ENCODE results near the gene HMGN1. TPM values are rescaled to one million over a fixed set of nuclear protein-coding genes. Genes with fewer than 3 reads are reported as not detected.

HMGN1 gene
- polyA plus RNA-seq, 1 donor (not counting 4 experiments of a cell fraction or from before 2014, with no cell fraction given) = 245 TPM

GRCh38 chr21:39379986-39380891, 31.4 kb upstream of the HMGN1 start:
- Histone ChIP-seq H3K36me3 (ENCODE audit: control insufficient read depth in 2 of 2, extremely low read depth in 1 of 2, insufficient read depth in 2 of 2, low read length in 2 of 2) (no peaks in the 10 kb centered on the region), H4K20me1 (ENCODE audit: control insufficient read depth, extremely low read depth, insufficient read depth, low read length) (no peaks in the 10 kb centered on the region), H3K27ac (ENCODE audit: control insufficient read depth, insufficient read depth, low read length) (peak overlapping the region; percentile 85), H3K4me2 (ENCODE audit: control insufficient read depth, extremely low read depth, insufficient read depth, low read depth, low read length) (peak overlapping the region; percentile 93), H3K9me3 (ENCODE audit: control insufficient read depth, low read depth, low read length) (no peaks in the 10 kb centered on the region), H3K4me1 (ENCODE audit: control insufficient read depth, extremely low read depth, insufficient read depth, low read length) (peaks cover 19% of the 10 kb centered on the region), H3K27me3 (ENCODE audit: control insufficient read depth, extremely low read depth, insufficient read depth, low read length) (no peaks in the 10 kb centered on the region), H3K9me1 (ENCODE audit: control insufficient read depth, extremely low read depth, insufficient read depth, low read length) (no peaks in the 10 kb centered on the region), H3K9ac (ENCODE audit: control insufficient read depth, extremely low read depth, insufficient read depth, low read length) (peak overlapping the region; percentile 90), H2AFZ (ENCODE audit: control insufficient read depth, low read length) (peak overlapping the region; percentile 95), H3K79me2 (ENCODE audit: control insufficient read depth, insufficient read depth, low read length) (peaks cover 6% of the 10 kb centered on the region), H3K4me3 (ENCODE audit: control insufficient read depth in 2 of 3, extremely low read depth in 1 of 3, insufficient read depth in 2 of 3, low read depth in 1 of 3, low read length in 3 of 3) (peak overlapping the region; percentile 64 to 92 (median 91))
- DNase-seq (ENCODE audit: low read depth, low spot score) = peak; percentile 70
- no peak for TF ChIP-seq CTCF (optimal IDR thresholded peaks at IDR 0.05 in 1 of 3, IDR thresholded peaks at IDR 0.05 in 1 of 3, conservative IDR thresholded peaks at IDR 0.05 in 1 of 3; ENCODE audit: extremely low read depth in 1 of 3, insufficient read depth in 2 of 3, low read length in 3 of 3)
- no peak for TF ChIP-seq EZH2 (IDR thresholded peaks at IDR 0.05; ENCODE audit: low read length)
- peak; percentile 13 for FAIRE-seq
- dilution Hi-C loops (cut with MboI; ENCODE audit: extremely low pct_ligation_motif_present, low sequenced_read_pairs) = no loop called here

GRCh38 chr21:39377444-39378050, 28.7 kb upstream of the HMGN1 start:
- H3K9ac ChIP-seq (ENCODE audit: control insufficient read depth, extremely low read depth, insufficient read depth, low read length) = no peak overlapping the region
- DNase-seq (ENCODE audit: low read depth, low spot score) (no peak), FAIRE-seq (no peak)
- H3K9me1 ChIP-seq (ENCODE audit: control insufficient read depth, extremely low read depth, insufficient read depth, low read length) = no peaks in the 10 kb centered on the region
- H3K9me3 ChIP-seq (ENCODE audit: control insufficient read depth, low read depth, low read length) = no peaks in the 10 kb centered on the region
- peak in 1 of 3 experiments; percentile 25 for TF ChIP-seq CTCF (optimal IDR thresholded peaks at IDR 0.05 in 1 of 3, IDR thresholded peaks at IDR 0.05 in 1 of 3, conservative IDR thresholded peaks at IDR 0.05 in 1 of 3; ENCODE audit: extremely low read depth in 1 of 3, insufficient read depth in 2 of 3, low read length in 3 of 3)
- TF ChIP-seq EZH2 (IDR thresholded peaks at IDR 0.05; ENCODE audit: low read length) = no peak
- H3K27ac ChIP-seq (ENCODE audit: control insufficient read depth, insufficient read depth, low read length) = no peak overlapping the region
- H3K4me1 ChIP-seq (ENCODE audit: control insufficient read depth, extremely low read depth, insufficient read depth, low read length) = peaks cover 17% of the 10 kb centered on the region
- peak overlapping the region; percentile 6 for H3K4me2 ChIP-seq (ENCODE audit: control insufficient read depth, extremely low read depth, insufficient read depth, low read depth, low read length)
- dilution Hi-C loops (cut with MboI; ENCODE audit: extremely low pct_ligation_motif_present, low sequenced_read_pairs) = no loop called here
- H3K79me2 ChIP-seq (ENCODE audit: control insufficient read depth, insufficient read depth, low read length) = peaks cover 6% of the 10 kb centered on the region
- H4K20me1 ChIP-seq (ENCODE audit: control insufficient read depth, extremely low read depth, insufficient read depth, low read length) = no peaks in the 10 kb centered on the region
- peak overlapping the region; percentile 37 for H2AFZ ChIP-seq (ENCODE audit: control insufficient read depth, low read length)
- H3K4me3 ChIP-seq (ENCODE audit: control insufficient read depth in 2 of 3, extremely low read depth in 1 of 3, insufficient read depth in 2 of 3, low read depth in 1 of 3, low read length in 3 of 3) = no peak overlapping the region
- no peaks in the 10 kb centered on the region for H3K27me3 ChIP-seq (ENCODE audit: control insufficient read depth, extremely low read depth, insufficient read depth, low read length)
- no peaks in the 10 kb centered on the region for H3K36me3 ChIP-seq (ENCODE audit: control insufficient read depth in 2 of 2, extremely low read depth in 1 of 2, insufficient read depth in 2 of 2, low read length in 2 of 2)
